GM12864 (cell line): ENCODE results near the gene PHLPP1.
"Not testable (repeated sequence)": the region's sequence is repeated elsewhere in the genome, so short reads cannot be mapped to it uniquely, and the experiment has no call there.

Experiments used
- DNase-seq: peaks from one replicate; pipeline ENCODE4 v3.0.0-alpha.2; 2011; ENCODE audit warnings: low read depth
- H3K4me3 ChIP-seq: 2 replicates; pipeline ENCODE4 v1.5.1; 2011; ENCODE audit warnings: mild to moderate bottlenecking, low read depth, low read length, control low read depth
- TF ChIP-seq, protein P1 (sequence below): IDR thresholded peaks from 2 replicates; pipeline ENCODE4 v1.5.1; 2011; ENCODE audit warnings: low read depth, mild to moderate bottlenecking, moderate library complexity, low read length, control low read depth, inconsistent platforms; ENCODE audit errors: missing control alignments

PHLPP1 gene

GRCh38 chr18:62688743-62689317, 26.5 kb upstream of the PHLPP1 start:
- DNase-seq: no peak
- no peak overlapping the region for H3K4me3 ChIP-seq
- TF ChIP-seq, protein P1, sequence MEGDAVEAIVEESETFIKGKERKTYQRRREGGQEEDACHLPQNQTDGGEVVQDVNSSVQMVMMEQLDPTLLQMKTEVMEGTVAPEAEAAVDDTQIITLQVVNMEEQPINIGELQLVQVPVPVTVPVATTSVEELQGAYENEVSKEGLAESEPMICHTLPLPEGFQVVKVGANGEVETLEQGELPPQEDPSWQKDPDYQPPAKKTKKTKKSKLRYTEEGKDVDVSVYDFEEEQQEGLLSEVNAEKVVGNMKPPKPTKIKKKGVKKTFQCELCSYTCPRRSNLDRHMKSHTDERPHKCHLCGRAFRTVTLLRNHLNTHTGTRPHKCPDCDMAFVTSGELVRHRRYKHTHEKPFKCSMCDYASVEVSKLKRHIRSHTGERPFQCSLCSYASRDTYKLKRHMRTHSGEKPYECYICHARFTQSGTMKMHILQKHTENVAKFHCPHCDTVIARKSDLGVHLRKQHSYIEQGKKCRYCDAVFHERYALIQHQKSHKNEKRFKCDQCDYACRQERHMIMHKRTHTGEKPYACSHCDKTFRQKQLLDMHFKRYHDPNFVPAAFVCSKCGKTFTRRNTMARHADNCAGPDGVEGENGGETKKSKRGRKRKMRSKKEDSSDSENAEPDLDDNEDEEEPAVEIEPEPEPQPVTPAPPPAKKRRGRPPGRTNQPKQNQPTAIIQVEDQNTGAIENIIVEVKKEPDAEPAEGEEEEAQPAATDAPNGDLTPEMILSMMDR: no peak

GRCh38 chr18:62690236-62690815, 25.0 kb upstream of the PHLPP1 start:
- no peak for DNase-seq
- TF ChIP-seq, protein P1: no peak
- no peak overlapping the region for H3K4me3 ChIP-seq

GRCh38 chr18:62693659-62694058, 21.7 kb upstream of the PHLPP1 start:
- TF ChIP-seq, protein P1: no peak
- no peak overlapping the region for H3K4me3 ChIP-seq
- no peak for DNase-seq

DNA sequence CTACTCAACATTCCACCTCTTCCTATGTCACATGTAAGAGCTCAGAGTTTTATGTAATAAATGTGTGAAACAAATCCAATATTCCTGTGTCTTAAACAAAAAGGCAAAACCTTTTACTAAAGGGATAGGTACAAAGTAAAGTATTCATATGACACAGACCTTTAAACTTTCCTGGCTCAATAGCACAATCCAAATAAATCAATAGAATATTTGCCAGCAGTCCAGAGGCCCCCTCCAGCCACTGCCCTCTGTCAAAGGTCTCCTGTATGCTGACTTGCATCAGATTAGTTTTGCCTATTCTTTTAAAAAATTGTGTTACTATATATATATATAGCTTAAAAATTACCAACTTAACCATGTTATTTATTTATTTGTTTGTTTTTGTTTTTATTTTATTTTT, 17.7 kb upstream of the PHLPP1 start:
- TF ChIP-seq, protein P1: no peak
- DNase-seq: no peak
- H3K4me3 ChIP-seq: no peak overlapping the region

DNA sequence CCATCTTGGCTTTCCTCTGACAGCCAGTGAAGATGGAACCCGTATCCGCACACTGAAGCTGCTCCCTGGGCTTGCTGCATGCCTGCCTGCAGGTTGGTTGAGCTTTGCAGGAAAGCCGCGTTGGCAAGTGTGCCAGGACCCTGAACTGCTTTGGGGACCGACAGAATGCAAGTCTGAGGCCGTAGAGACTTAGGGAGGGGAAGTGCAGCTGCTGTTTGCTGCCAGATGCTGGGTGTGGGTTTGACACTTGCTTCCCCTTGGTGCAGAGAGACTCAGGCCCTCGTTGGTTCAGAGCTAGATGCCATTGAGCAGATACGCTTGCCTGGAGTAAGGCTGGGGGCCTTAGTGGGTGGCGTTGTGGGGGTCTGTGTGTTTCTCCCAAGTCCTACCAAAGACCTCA, 13.1 kb upstream of the PHLPP1 start:
- TF ChIP-seq, protein P1: no peak
- DNase-seq: no peak
- H3K4me3 ChIP-seq: no peak overlapping the region

GRCh38 chr18:62706879-62707278, 8.5 kb upstream of the PHLPP1 start:
- DNase-seq: not testable (repeated sequence)

GRCh38 chr18:62709908-62710307, 5.4 kb upstream of the PHLPP1 start:
- DNase-seq, H3K4me3 ChIP-seq: not testable (repeated sequence)

More at GRCh38 chr18:62706879-62707278, 8.5 kb upstream of the PHLPP1 start:
- not testable (repeated sequence) for H3K4me3 ChIP-seq

DNA sequence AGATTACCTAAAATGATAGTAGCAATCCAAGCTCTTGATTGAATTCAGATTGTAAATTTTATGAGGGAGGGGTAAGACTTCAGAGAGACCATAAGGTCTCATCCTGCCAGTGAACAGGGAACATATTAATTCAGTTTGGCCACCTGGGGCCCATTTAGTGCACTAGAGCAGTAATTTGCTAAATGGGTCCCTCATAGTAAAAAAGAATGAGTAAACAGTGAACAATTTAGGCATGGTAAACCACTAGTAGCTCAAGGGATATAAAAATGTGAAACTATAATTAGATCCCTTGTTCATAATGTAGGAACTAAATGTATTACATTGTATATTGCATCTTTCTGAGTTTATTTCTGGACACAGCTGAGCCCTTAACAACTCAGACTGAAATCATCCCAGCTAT, 4.9 kb upstream of the PHLPP1 start:
- no peak for DNase-seq
- TF ChIP-seq, protein P1: no peak
- no peak overlapping the region for H3K4me3 ChIP-seq
